ENCODE results near the gene NCKAP5. TPM values are rescaled to one million over a fixed set of nuclear protein-coding genes. Genes with fewer than 3 reads are reported as not detected.

Gene NCKAP5
- total and polyA plus RNA-seq, 2 experiments from 2014 or later = 0.65 to 0.86 TPM

DNA sequence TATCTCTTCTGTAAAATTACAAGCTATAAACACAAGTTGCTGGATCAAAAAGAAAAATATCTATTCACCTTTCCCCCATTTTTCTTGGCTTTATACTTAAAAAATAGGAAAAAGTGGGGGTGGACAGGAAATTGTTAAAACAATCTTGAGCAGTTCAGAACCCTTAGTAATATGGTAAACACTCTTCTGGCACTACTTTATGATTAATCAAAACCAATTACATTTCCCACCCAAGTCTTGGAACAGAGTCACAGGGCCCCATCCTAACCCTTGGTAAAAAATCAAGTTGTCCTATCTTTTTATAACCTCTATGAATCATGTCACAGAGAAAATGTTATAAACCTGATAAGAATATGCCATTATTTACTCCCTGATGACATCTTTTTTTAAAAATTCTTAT, 570.0 kb downstream of the NCKAP5 start:
- Histone ChIP-seq H3K4me3 (no peak overlapping the region), H3K4me2 (ENCODE audit: unreplicated experiment) (no peak overlapping the region), H3K4me1 (ENCODE audit: insufficient read depth) (no peaks in the 10 kb centered on the region), H2AFZ (no peak overlapping the region), H3F3A (ENCODE audit: insufficient read depth) (no peaks in the 10 kb centered on the region), H3K9me2 (ENCODE audit: insufficient read depth) (no peaks in the 10 kb centered on the region), H3K36me3 (ENCODE audit: low read depth) (no peaks in the 10 kb centered on the region), H3K9me3 (ENCODE audit: low read depth) (no peaks in the 10 kb centered on the region), H3K27me3 (replicated peaks; ENCODE audit: insufficient read depth) (no peaks in the 10 kb centered on the region), H3K79me2 (ENCODE audit: insufficient read depth) (no peaks in the 10 kb centered on the region), H3K9ac (no peak overlapping the region), H3K27ac (no peak overlapping the region), H4K20me1 (ENCODE audit: insufficient read depth) (no peaks in the 10 kb centered on the region)
- no peak for TF ChIP-seq EZH2 (IDR thresholded peaks at IDR 0.05; ENCODE audit: insufficient read depth, poor library complexity, severe bottlenecking)
- TF ChIP-seq EZH2phosphoT487 (IDR thresholded peaks at IDR 0.05; ENCODE audit: insufficient read depth, low read depth) = no peak
- DNase-seq = no peak
- in situ Hi-C loops (cut with MboI) = no loop called here

DNA sequence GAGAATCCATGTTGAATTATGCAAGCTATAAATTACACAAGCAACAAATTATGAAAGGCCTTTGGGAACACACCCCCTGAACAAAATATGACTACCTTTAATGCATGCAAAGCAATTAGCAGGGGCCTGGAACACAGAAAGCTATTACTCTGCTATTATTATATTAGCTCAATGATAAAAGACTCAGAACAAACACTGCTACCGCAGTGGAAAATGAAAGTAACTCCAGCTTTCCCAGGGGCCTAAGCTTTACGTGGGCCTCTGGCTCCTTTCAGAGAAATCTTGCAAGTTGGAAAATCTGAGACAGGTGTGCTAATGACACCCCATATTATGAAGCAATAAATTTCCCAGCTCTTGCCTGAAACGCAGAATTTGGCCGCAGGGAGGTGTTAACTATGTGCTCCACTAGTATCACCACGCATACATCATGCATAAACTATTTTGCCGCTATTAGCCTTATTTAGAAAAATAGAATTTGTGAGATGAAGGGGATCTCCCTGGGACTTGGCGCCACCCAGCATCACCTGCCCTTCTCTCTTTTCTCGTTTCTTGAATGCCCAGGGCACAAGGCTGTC, 576.7 kb downstream of the NCKAP5 start:
- no peak overlapping the region for H3K4me3 ChIP-seq
- no peak overlapping the region for H2AFZ ChIP-seq
- H3K4me2 ChIP-seq (ENCODE audit: unreplicated experiment) = no peak overlapping the region
- H3K9ac ChIP-seq = no peak overlapping the region
- no peaks in the 10 kb centered on the region for H4K20me1 ChIP-seq (ENCODE audit: insufficient read depth)
- no peak for DNase-seq
- no peaks in the 10 kb centered on the region for H3K27me3 ChIP-seq (replicated peaks; ENCODE audit: insufficient read depth)
- H3K9me2 ChIP-seq (ENCODE audit: insufficient read depth) = no peaks in the 10 kb centered on the region
- no peaks in the 10 kb centered on the region for H3K79me2 ChIP-seq (ENCODE audit: insufficient read depth)
- no peaks in the 10 kb centered on the region for H3F3A ChIP-seq (ENCODE audit: insufficient read depth)
- no peak overlapping the region for H3K27ac ChIP-seq
- no peaks in the 10 kb centered on the region for H3K4me1 ChIP-seq (ENCODE audit: insufficient read depth)
- TF ChIP-seq EZH2phosphoT487 (IDR thresholded peaks at IDR 0.05; ENCODE audit: insufficient read depth, low read depth) (no peak), EZH2 (IDR thresholded peaks at IDR 0.05; ENCODE audit: insufficient read depth, poor library complexity, severe bottlenecking) (no peak)
- 68% methylated on average over 8 of the region's 8 CpGs for WGBS, 2 experiments (ENCODE audit: low coverage in 1 of 2, low lambda C conversion rate in 2 of 2, missing lambda C conversion rate in 2 of 2)
- no peaks in the 10 kb centered on the region for H3K9me3 ChIP-seq (ENCODE audit: low read depth)
- in situ Hi-C loops (cut with MboI) = no loop called here
- no peaks in the 10 kb centered on the region for H3K36me3 ChIP-seq (ENCODE audit: low read depth)

GRCh38 chr2:132984731-132985130, 583.5 kb downstream of the NCKAP5 start:
- H3K27me3 ChIP-seq (replicated peaks; ENCODE audit: insufficient read depth) = no peaks in the 10 kb centered on the region
- H3K36me3 ChIP-seq (ENCODE audit: low read depth) = no peaks in the 10 kb centered on the region
- no peak overlapping the region for H3K27ac ChIP-seq
- H3K9me3 ChIP-seq (ENCODE audit: low read depth) = no peaks in the 10 kb centered on the region
- no peaks in the 10 kb centered on the region for H3K4me1 ChIP-seq (ENCODE audit: insufficient read depth)
- no peak overlapping the region for H3K4me2 ChIP-seq (ENCODE audit: unreplicated experiment)
- no peak overlapping the region for H3K9ac ChIP-seq
- no peak for TF ChIP-seq EZH2phosphoT487 (IDR thresholded peaks at IDR 0.05; ENCODE audit: insufficient read depth, low read depth)
- TF ChIP-seq EZH2 (IDR thresholded peaks at IDR 0.05; ENCODE audit: insufficient read depth, poor library complexity, severe bottlenecking) = no peak
- H3K9me2 ChIP-seq (ENCODE audit: insufficient read depth) = no peaks in the 10 kb centered on the region
- WGBS, 2 experiments (ENCODE audit: low coverage in 1 of 2, low lambda C conversion rate in 2 of 2, missing lambda C conversion rate in 2 of 2) = 78 to 82% methylated on average over 2 of the region's 2 CpGs
- no peak overlapping the region for H3K4me3 ChIP-seq
- in situ Hi-C loops (cut with MboI) = no loop called here
- H3K79me2 ChIP-seq (ENCODE audit: insufficient read depth) = no peaks in the 10 kb centered on the region
- DNase-seq = no peak
- no peak overlapping the region for H2AFZ ChIP-seq
- no peaks in the 10 kb centered on the region for H4K20me1 ChIP-seq (ENCODE audit: insufficient read depth)
- H3F3A ChIP-seq (ENCODE audit: insufficient read depth) = no peaks in the 10 kb centered on the region

GRCh38 chr2:132980304-132980703, 588.0 kb downstream of the NCKAP5 start:
- no peaks in the 10 kb centered on the region for H3K9me2 ChIP-seq (ENCODE audit: insufficient read depth)

More at GRCh38 chr2:132980304-132980703, 588.0 kb downstream of the NCKAP5 start:
- no peaks in the 10 kb centered on the region for H3K4me1 ChIP-seq (ENCODE audit: insufficient read depth)
- H3K4me2 ChIP-seq (ENCODE audit: unreplicated experiment) = no peak overlapping the region
- H3K9me3 ChIP-seq (ENCODE audit: low read depth) = no peaks in the 10 kb centered on the region
- H3K36me3 ChIP-seq (ENCODE audit: low read depth) = no peaks in the 10 kb centered on the region
- no peaks in the 10 kb centered on the region for H3K27me3 ChIP-seq (replicated peaks; ENCODE audit: insufficient read depth)
- DNase-seq = no peak
- H3F3A ChIP-seq (ENCODE audit: insufficient read depth) = no peaks in the 10 kb centered on the region
- in situ Hi-C loops (cut with MboI) = no loop called here
- H3K9ac ChIP-seq = no peak overlapping the region
- no peak overlapping the region for H3K27ac ChIP-seq
- no peaks in the 10 kb centered on the region for H3K79me2 ChIP-seq (ENCODE audit: insufficient read depth)
- H4K20me1 ChIP-seq (ENCODE audit: insufficient read depth) = no peaks in the 10 kb centered on the region
- 42 to 43% methylated on average over 2 of the region's 2 CpGs for WGBS, 2 experiments (ENCODE audit: low coverage in 1 of 2, low lambda C conversion rate in 2 of 2, missing lambda C conversion rate in 2 of 2)
- H3K4me3 ChIP-seq = no peak overlapping the region
- TF ChIP-seq EZH2 (IDR thresholded peaks at IDR 0.05; ENCODE audit: insufficient read depth, poor library complexity, severe bottlenecking) = no peak
- no peak overlapping the region for H2AFZ ChIP-seq

Measured in GM23248 (cell line).